ENCODE results near the gene SLC43A2.

Gene SLC43A2

DNA sequence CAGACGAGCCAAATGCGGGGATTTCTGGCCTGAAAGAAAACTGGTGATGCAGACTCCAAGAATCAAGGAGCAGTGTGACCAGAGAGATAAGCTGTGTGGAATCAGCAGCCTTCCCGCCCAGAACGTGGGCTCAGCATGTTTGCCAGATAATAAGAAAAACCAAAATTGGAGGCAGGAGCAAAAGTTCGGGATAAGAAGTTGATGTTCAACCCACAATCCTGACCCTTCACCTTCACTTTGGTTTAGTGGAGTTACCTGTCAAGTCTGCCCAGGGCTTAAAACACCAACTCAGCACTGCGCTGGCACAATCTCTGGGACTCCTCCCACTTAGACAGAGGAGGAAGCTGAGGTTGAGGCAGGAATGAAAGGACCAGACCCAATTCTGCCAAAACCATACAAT is 3.1 kb downstream of the SLC43A2 start:
- H3K4me3 ChIP-seq (ENCODE audit: low read depth in 1 of 2, low read length in 2 of 2): no peak overlapping the region
- no peaks in the 10 kb centered on the region for H3K27me3 ChIP-seq (ENCODE audit: insufficient read depth, low read length, poor library complexity)
- ATAC-seq (ENCODE audit: insufficient read depth, low read depth): no peak
- H3K4me2 ChIP-seq (ENCODE audit: insufficient read depth, low read length): peak overlapping the region; percentile 95; the same call in 1 of the 2 replicates
- H4K20me1 ChIP-seq (ENCODE audit: insufficient read depth, low read length): no peaks in the 10 kb centered on the region
- H3K4me1 ChIP-seq (ENCODE audit: insufficient read depth, low read length): peaks cover 43% of the 10 kb centered on the region
- no peak overlapping the region for H2AFZ ChIP-seq (ENCODE audit: low read depth, low read length)
- no peak overlapping the region for H3K9ac ChIP-seq (ENCODE audit: low read depth, low read length)
- peaks cover 63% of the 10 kb centered on the region for H3K79me2 ChIP-seq (ENCODE audit: insufficient read depth, low read length)
- peak overlapping the region; percentile 13; the same call in 1 of the 2 replicates for H3K27ac ChIP-seq (ENCODE audit: low read length)
- no peak for DNase-seq
- TF ChIP-seq, protein P1, sequence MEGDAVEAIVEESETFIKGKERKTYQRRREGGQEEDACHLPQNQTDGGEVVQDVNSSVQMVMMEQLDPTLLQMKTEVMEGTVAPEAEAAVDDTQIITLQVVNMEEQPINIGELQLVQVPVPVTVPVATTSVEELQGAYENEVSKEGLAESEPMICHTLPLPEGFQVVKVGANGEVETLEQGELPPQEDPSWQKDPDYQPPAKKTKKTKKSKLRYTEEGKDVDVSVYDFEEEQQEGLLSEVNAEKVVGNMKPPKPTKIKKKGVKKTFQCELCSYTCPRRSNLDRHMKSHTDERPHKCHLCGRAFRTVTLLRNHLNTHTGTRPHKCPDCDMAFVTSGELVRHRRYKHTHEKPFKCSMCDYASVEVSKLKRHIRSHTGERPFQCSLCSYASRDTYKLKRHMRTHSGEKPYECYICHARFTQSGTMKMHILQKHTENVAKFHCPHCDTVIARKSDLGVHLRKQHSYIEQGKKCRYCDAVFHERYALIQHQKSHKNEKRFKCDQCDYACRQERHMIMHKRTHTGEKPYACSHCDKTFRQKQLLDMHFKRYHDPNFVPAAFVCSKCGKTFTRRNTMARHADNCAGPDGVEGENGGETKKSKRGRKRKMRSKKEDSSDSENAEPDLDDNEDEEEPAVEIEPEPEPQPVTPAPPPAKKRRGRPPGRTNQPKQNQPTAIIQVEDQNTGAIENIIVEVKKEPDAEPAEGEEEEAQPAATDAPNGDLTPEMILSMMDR (IDR thresholded peaks at IDR 0.05; ENCODE audit: borderline replicate concordance, extremely low read depth, low read length, poor library complexity, severe bottlenecking): no peak
- no peak for TF ChIP-seq EZH2 (IDR thresholded peaks at IDR 0.05; ENCODE audit: borderline replicate concordance, low read depth, low read length, severe bottlenecking)
- no peaks in the 10 kb centered on the region for H3K9me3 ChIP-seq (ENCODE audit: insufficient read depth, low read length, severe bottlenecking)
- peaks cover 39% of the 10 kb centered on the region for H3K36me3 ChIP-seq (ENCODE audit: insufficient read depth, low read length)

DNA sequence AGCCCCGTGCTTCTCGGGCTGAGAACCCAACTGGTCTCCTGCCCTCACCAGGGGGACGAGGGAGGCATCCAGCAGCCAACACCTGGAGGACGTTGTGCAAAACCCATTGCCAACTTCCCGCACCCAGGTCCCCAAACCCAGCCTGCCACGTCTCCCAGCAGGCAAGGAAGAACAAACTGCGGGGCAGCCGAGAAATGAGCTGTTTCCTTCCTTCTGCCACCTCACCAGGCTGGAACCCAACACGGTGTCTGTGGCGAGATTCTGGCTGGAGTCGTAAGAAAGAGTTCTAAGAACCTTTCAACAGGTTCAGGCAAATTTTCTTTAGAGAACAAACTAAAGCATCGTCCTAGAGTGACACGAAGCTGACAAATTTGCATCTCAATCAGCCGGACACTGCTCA is 3.6 kb downstream of the SLC43A2 start:
- H2AFZ ChIP-seq (ENCODE audit: low read depth, low read length): no peak overlapping the region
- peaks cover 43% of the 10 kb centered on the region for H3K36me3 ChIP-seq (ENCODE audit: insufficient read depth, low read length)
- H4K20me1 ChIP-seq (ENCODE audit: insufficient read depth, low read length): no peaks in the 10 kb centered on the region
- H3K9me3 ChIP-seq (ENCODE audit: insufficient read depth, low read length, severe bottlenecking): no peaks in the 10 kb centered on the region
- H3K4me1 ChIP-seq (ENCODE audit: insufficient read depth, low read length): peaks cover 38% of the 10 kb centered on the region
- peaks cover 68% of the 10 kb centered on the region for H3K79me2 ChIP-seq (ENCODE audit: insufficient read depth, low read length)
- ATAC-seq (ENCODE audit: insufficient read depth, low read depth) (no peak), DNase-seq (no peak)
- H3K27ac ChIP-seq (ENCODE audit: low read length): peak overlapping the region; percentile 40; the same call in 1 of the 2 replicates
- no peak overlapping the region for H3K9ac ChIP-seq (ENCODE audit: low read depth, low read length)
- H3K27me3 ChIP-seq (ENCODE audit: insufficient read depth, low read length, poor library complexity): no peaks in the 10 kb centered on the region
- TF ChIP-seq, protein P1 (IDR thresholded peaks at IDR 0.05; ENCODE audit: borderline replicate concordance, extremely low read depth, low read length, poor library complexity, severe bottlenecking): no peak
- TF ChIP-seq EZH2 (IDR thresholded peaks at IDR 0.05; ENCODE audit: borderline replicate concordance, low read depth, low read length, severe bottlenecking): no peak
- 0 out of 2 replicates have a peak overlapping the region, but pooled peaks have one; percentile 5 for H3K4me2 ChIP-seq (ENCODE audit: insufficient read depth, low read length)
- no peak overlapping the region for H3K4me3 ChIP-seq (ENCODE audit: low read depth in 1 of 2, low read length in 2 of 2)

DNA sequence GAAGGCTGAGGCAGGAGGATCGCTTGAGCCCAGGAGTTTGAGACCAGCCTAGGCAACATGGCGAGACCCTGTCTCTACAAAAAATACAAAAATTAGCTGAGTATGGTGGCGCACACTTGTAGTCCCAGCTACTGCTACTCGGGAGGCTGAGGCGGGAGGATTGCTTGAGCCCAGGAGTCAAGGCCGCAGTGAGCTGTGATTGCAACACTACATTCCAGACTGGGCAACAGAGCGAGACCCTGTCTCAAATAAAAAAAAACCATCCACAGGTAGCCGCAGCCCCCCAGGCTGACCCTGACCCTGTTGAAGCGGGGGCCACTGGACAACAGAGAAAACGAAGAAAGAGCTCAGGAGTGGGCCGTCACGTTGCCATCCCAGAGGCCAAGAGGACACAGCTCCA is 4.0 kb downstream of the SLC43A2 start:
- Histone ChIP-seq H3K27ac (ENCODE audit: low read length) (peak overlapping the region; percentile 40; the same call in 1 of the 2 replicates), H3K79me2 (ENCODE audit: insufficient read depth, low read length) (peaks cover 67% of the 10 kb centered on the region), H3K4me1 (ENCODE audit: insufficient read depth, low read length) (peaks cover 34% of the 10 kb centered on the region), H3K4me3 (ENCODE audit: low read depth in 1 of 2, low read length in 2 of 2) (no peak overlapping the region), H3K4me2 (ENCODE audit: insufficient read depth, low read length) (0 out of 2 replicates have a peak overlapping the region, but pooled peaks have one; percentile 5), H3K36me3 (ENCODE audit: insufficient read depth, low read length) (peaks cover 45% of the 10 kb centered on the region), H3K9ac (ENCODE audit: low read depth, low read length) (no peak overlapping the region), H2AFZ (ENCODE audit: low read depth, low read length) (no peak overlapping the region), H3K27me3 (ENCODE audit: insufficient read depth, low read length, poor library complexity) (no peaks in the 10 kb centered on the region), H4K20me1 (ENCODE audit: insufficient read depth, low read length) (no peaks in the 10 kb centered on the region), H3K9me3 (ENCODE audit: insufficient read depth, low read length, severe bottlenecking) (no peaks in the 10 kb centered on the region)
- no peak for DNase-seq
- TF ChIP-seq EZH2 (IDR thresholded peaks at IDR 0.05; ENCODE audit: borderline replicate concordance, low read depth, low read length, severe bottlenecking): no peak
- TF ChIP-seq, protein P1 (IDR thresholded peaks at IDR 0.05; ENCODE audit: borderline replicate concordance, extremely low read depth, low read length, poor library complexity, severe bottlenecking): no peak
- no peak for ATAC-seq (ENCODE audit: insufficient read depth, low read depth)

Measured in DND-41 (cell line).